ENCODE results near the gene RRP36.

RRP36 gene

DNA sequence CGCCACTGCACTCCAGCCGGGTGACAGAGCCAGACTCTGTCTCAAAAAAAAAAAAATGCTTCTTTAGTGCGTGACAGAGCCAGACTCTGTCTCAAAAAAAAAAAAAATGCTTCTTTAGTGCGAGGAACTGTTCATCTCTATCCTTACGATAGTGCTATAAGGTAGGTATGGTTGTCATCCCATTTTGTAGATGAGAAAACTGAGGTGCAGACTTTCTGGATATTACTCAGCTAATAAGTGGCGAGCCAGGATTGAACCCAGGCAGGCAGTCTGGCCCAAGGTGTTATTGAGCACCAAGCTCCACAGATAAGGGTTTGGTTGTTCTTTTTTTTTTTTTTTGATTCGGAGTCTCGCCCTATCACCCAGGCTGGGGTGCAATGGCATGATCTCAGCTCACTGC is 19.6 kb upstream of the RRP36 start:
- TF ChIP-seq ZIC2 (tag by site-specific recombination; IDR thresholded peaks at IDR 0.05) (no peak), GFI1B (tag by site-specific recombination; IDR thresholded peaks at IDR 0.05) (no peak), ZNF114 (tag by site-specific recombination; IDR thresholded peaks at IDR 0.05) (no peak), ZNF596 (tag by site-specific recombination; IDR thresholded peaks at IDR 0.05) (no peak), ZNF777 (tag by site-specific recombination; IDR thresholded peaks at IDR 0.05; ENCODE audit: borderline replicate concordance) (no peak), ZNF654 (tag by site-specific recombination; IDR thresholded peaks at IDR 0.05; ENCODE audit: low read depth) (no peak)
- ChIA-PET POLR2A (interaction anchor here (0.7 to 4.6 kb wide), 5 partner anchors 12 to 648 kb away, joined by 4 to 38 read pairs (median 7); partner anchors contain the start of genes CUL7, KLHDC3, MEA1 and PPP2R5D), CTCF (no interaction called here)
- Histone ChIP-seq H3K4me3 (ENCODE audit: low read depth, low read length) (no peak overlapping the region), H3K36me3 (ENCODE audit: control insufficient read depth in 2 of 2, insufficient read depth in 1 of 2, low read length in 2 of 2) (peaks cover 19 to 21% of the 10 kb centered on the region in 2 experiments; a peak in 2 of 3 replicates), H3K9me3 (ENCODE audit: control insufficient read depth, insufficient read depth, low read depth, low read length) (no peaks in the 10 kb centered on the region), H3K27ac (ENCODE audit: extremely low read depth, low read depth, low read length) (no peak overlapping the region), H3K4me1 (ENCODE audit: control insufficient read depth, insufficient read depth, low read length) (no peaks in the 10 kb centered on the region)

DNA sequence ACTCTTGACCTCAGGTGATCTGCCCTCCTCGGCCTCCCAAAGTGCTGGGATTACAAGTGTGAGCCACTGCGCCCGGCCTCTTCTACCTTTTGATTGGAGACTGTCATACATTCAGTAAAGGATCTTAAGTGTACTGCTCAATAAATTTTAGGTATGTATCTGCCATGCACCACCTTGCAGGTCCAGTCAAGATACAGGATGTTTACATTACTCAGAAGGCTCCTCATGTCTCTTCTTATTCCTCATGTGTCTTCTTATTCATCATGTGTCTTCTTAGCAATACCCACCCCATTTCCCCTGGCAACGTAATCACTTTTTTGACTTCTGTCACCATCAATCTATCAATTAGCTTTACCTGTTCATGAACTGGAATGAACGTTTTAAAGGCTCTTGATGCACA is 15.6 kb upstream of the RRP36 start:
- ChIA-PET CTCF (interaction anchor here (0.6 to 1.7 kb wide), 6 partner anchors 7 to 502 kb away, joined by 3 to 11 read pairs (median 4); partner anchors contain the start of gene RRP36), POLR2A (interaction anchor here (0.6 to 4.6 kb wide), 4 partner anchors 8 to 55 kb away, joined by 3 to 38 read pairs (median 8); partner anchors contain the start of genes KLHDC3, MEA1 and PPP2R5D)
- no peaks in the 10 kb centered on the region for H3K9me3 ChIP-seq (ENCODE audit: control insufficient read depth, insufficient read depth, low read depth, low read length)
- no peak for TF ChIP-seq ZNF157 (tag by site-specific recombination; IDR thresholded peaks at IDR 0.05)
- no peak for TF ChIP-seq KLF16 (tag by site-specific recombination; IDR thresholded peaks at IDR 0.05)
- no peak for TF ChIP-seq ZNF785 (tag by site-specific recombination; IDR thresholded peaks at IDR 0.05)
- TF ChIP-seq, protein P1, sequence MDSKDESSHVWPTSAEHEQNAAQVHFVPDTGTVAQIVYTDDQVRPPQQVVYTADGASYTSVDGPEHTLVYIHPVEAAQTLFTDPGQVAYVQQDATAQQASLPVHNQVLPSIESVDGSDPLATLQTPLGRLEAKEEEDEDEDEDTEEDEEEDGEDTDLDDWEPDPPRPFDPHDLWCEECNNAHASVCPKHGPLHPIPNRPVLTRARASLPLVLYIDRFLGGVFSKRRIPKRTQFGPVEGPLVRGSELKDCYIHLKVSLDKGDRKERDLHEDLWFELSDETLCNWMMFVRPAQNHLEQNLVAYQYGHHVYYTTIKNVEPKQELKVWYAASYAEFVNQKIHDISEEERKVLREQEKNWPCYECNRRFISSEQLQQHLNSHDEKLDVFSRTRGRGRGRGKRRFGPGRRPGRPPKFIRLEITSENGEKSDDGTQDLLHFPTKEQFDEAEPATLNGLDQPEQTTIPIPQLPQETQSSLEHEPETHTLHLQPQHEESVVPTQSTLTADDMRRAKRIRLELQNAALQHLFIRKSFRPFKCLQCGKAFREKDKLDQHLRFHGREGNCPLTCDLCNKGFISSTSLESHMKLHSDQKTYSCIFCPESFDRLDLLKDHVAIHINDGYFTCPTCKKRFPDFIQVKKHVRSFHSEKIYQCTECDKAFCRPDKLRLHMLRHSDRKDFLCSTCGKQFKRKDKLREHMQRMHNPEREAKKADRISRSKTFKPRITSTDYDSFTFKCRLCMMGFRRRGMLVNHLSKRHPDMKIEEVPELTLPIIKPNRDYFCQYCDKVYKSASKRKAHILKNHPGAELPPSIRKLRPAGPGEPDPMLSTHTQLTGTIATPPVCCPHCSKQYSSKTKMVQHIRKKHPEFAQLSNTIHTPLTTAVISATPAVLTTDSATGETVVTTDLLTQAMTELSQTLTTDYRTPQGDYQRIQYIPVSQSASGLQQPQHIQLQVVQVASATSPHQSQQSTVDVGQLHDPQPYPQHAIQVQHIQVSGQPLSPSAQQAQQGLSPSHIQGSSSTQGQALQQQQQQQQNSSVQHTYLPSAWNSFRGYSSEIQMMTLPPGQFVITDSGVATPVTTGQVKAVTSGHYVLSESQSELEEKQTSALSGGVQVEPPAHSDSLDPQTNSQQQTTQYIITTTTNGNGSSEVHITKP (tag by site-specific recombination; IDR thresholded peaks at IDR 0.05), result no peak
- no peak for TF ChIP-seq ZBTB17 (tag by site-specific recombination; IDR thresholded peaks at IDR 0.05)
- no peak for TF ChIP-seq KLF7 (tag by site-specific recombination; IDR thresholded peaks at IDR 0.05; ENCODE audit: borderline replicate concordance)
- no peak for TF ChIP-seq ZNF514 (tag by site-specific recombination; IDR thresholded peaks at IDR 0.05)
- TF ChIP-seq KLF1 (tag by site-specific recombination; IDR thresholded peaks at IDR 0.05), result no peak
- no peak for TF ChIP-seq ZNF214 (tag by site-specific recombination; IDR thresholded peaks at IDR 0.05; ENCODE audit: borderline replicate concordance)
- TF ChIP-seq, protein P2, sequence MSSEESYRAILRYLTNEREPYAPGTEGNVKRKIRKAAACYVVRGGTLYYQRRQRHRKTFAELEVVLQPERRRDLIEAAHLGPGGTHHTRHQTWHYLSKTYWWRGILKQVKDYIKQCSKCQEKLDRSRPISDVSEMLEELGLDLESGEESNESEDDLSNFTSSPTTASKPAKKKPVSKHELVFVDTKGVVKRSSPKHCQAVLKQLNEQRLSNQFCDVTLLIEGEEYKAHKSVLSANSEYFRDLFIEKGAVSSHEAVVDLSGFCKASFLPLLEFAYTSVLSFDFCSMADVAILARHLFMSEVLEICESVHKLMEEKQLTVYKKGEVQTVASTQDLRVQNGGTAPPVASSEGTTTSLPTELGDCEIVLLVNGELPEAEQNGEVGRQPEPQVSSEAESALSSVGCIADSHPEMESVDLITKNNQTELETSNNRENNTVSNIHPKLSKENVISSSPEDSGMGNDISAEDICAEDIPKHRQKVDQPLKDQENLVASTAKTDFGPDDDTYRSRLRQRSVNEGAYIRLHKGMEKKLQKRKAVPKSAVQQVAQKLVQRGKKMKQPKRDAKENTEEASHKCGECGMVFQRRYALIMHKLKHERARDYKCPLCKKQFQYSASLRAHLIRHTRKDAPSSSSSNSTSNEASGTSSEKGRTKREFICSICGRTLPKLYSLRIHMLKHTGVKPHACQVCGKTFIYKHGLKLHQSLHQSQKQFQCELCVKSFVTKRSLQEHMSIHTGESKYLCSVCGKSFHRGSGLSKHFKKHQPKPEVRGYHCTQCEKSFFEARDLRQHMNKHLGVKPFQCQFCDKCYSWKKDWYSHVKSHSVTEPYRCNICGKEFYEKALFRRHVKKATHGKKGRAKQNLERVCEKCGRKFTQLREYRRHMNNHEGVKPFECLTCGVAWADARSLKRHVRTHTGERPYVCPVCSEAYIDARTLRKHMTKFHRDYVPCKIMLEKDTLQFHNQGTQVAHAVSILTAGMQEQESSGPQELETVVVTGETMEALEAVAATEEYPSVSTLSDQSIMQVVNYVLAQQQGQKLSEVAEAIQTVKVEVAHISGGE (tag by site-specific recombination; conservative IDR thresholded peaks at IDR 0.05; ENCODE audit: low read depth), result no peak
- TF ChIP-seq BCL11B (tag by site-specific recombination; IDR thresholded peaks at IDR 0.05; ENCODE audit: low read depth), result no peak
- no peak for TF ChIP-seq SCRT2 (tag by site-specific recombination; IDR thresholded peaks at IDR 0.05)
- no peak for TF ChIP-seq ZFP37 (tag by site-specific recombination; IDR thresholded peaks at IDR 0.05)
- TF ChIP-seq ZNF248 (tag by site-specific recombination; IDR thresholded peaks at IDR 0.05), result no peak
- TF ChIP-seq, protein P3, sequence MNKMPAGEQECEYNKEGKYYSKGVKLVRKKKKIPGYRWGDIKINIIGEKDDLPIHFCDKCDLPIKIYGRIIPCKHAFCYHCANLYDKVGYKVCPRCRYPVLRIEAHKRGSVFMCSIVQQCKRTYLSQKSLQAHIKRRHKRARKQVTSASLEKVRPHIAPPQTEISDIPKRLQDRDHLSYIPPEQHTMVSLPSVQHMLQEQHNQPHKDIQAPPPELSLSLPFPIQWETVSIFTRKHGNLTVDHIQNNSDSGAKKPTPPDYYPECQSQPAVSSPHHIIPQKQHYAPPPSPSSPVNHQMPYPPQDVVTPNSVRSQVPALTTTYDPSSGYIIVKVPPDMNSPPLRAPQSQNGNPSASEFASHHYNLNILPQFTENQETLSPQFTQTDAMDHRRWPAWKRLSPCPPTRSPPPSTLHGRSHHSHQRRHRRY (tag by site-specific recombination; IDR thresholded peaks at IDR 0.05), result no peak
- TF ChIP-seq ZNF302 (tag by site-specific recombination; IDR thresholded peaks at IDR 0.05; ENCODE audit: low read depth), result no peak
- no peak overlapping the region for H3K4me3 ChIP-seq (ENCODE audit: low read depth, low read length)
- peaks cover 44 to 56% of the 10 kb centered on the region in 2 experiments for H3K36me3 ChIP-seq (ENCODE audit: control insufficient read depth in 2 of 2, insufficient read depth in 1 of 2, low read length in 2 of 2)
- no peaks in the 10 kb centered on the region for H3K4me1 ChIP-seq (ENCODE audit: control insufficient read depth, insufficient read depth, low read length)
- H3K27ac ChIP-seq (ENCODE audit: extremely low read depth, low read depth, low read length), result no peak overlapping the region
